Hepatocyte (in vitro differentiated cells): ENCODE results near the gene SEMA6C. TPM values are rescaled to one million over a fixed set of nuclear protein-coding genes. Genes with fewer than 3 reads are reported as not detected.

ENCODE experiments used
- DNase-seq: peaks from one replicate; pipeline ENCODE4 v3.0.0-alpha.2; 2016; ENCODE audit warnings: low spot score
- H2AFZ ChIP-seq: fragments of 200-600 bp; sonication (generic); 2 replicates; pipeline ENCODE4 v1.6.0; 2016; ENCODE audit warnings: antibody characterized with exemption, mild to moderate bottlenecking
- H3K27ac ChIP-seq: fragments of 200-600 bp; sonication (generic); 2 replicates; pipeline ENCODE4 v1.5.1; 2016; ENCODE audit warnings: mild to moderate bottlenecking
- H3K27me3 ChIP-seq: fragments of 200-600 bp; sonication (generic); 2 replicates; pipeline ENCODE4 v1.6.1; 2016
- H3K36me3 ChIP-seq: fragments of 200-600 bp; sonication (generic); replicated peaks from 2 replicates; pipeline ENCODE4 v1.5.1; 2016; ENCODE audit warnings: low read depth; ENCODE audit not compliant: insufficient read depth
- H3K4me1 ChIP-seq: fragments of 200-600 bp; sonication (generic); 2 replicates; pipeline ENCODE4 v1.5.1; 2016; ENCODE audit warnings: mild to moderate bottlenecking, moderate library complexity; ENCODE audit not compliant: insufficient read depth
- H3K4me2 ChIP-seq: fragments of 200-600 bp; sonication (generic); 2 replicates; pipeline ENCODE4 v1.6.0; 2016
- H3K4me3 ChIP-seq: fragments of 200-600 bp; sonication (generic); 2 replicates; pipeline ENCODE4 v1.5.1; 2016; ENCODE audit warnings: mild to moderate bottlenecking
- H3K79me2 ChIP-seq: fragments of 200-600 bp; sonication (generic); 2 replicates; pipeline ENCODE4 v1.6.0; 2017; ENCODE audit warnings: mild to moderate bottlenecking
- H3K9me2 ChIP-seq: fragments of 200-600 bp; sonication (generic); replicated peaks from 2 replicates; pipeline ENCODE4 v1.6.0; 2017; ENCODE audit warnings: mild to moderate bottlenecking; ENCODE audit not compliant: insufficient read depth
- H3K9me3 ChIP-seq: fragments of 200-600 bp; sonication (generic); 2 replicates; pipeline ENCODE4 v1.5.1; 2016; ENCODE audit warnings: low read depth, mild to moderate bottlenecking
- H4K20me1 ChIP-seq: fragments of 200-600 bp; sonication (generic); 2 replicates; pipeline ENCODE4 v1.6.0; 2016; ENCODE audit warnings: mild to moderate bottlenecking; ENCODE audit not compliant: insufficient read depth, poor library complexity, severe bottlenecking
- CTCF ChIP-seq: fragments of 200-600 bp; sonication (generic); IDR thresholded peaks from 2 replicates; pipeline ENCODE4 v1.5.1; 2016; ENCODE audit warnings: antibody characterized with exemption, mild to moderate bottlenecking; ENCODE audit not compliant: poor library complexity
- EZH2 ChIP-seq: fragments of 200-600 bp; sonication (generic); IDR thresholded peaks from 2 replicates; pipeline ENCODE4 v1.6.1; 2016; ENCODE audit warnings: antibody characterized with exemption, mild to moderate bottlenecking, borderline replicate concordance
- EZH2phosphoT487 ChIP-seq: fragments of 200-600 bp; sonication (generic); IDR thresholded peaks from one replicate; pipeline ENCODE4 v1.6.1; 2018; ENCODE audit warnings: antibody characterized with exemption, mild to moderate bottlenecking, low read depth, moderate library complexity; ENCODE audit not compliant: unreplicated experiment, severe bottlenecking
- WGBS: methylation state at CpG from one replicate; pipeline ENCODE4 v1.1.6; 2016; ENCODE audit warnings: low lambda C conversion rate; ENCODE audit errors: missing lambda C conversion rate; 5-methylcytosine and 5-hydroxymethylcytosine counted together
- polyA plus RNA-seq: library from polyadenylated mRNA; unstranded; fragments of >200 nt; fragmentation: Nextera tagmentation; extraction: Ambion mirVana; gene quantifications from 2 replicates; pipeline ENCODE4 v1.2.1, GENCODE V29; 2016
- total RNA-seq: library from RNA; depleted of rRNA; stranded (reverse); fragments of >200 nt; gene quantifications from 2 replicates; pipeline ENCODE4 v1.2.3, GENCODE V29; 2014

The SEMA6C gene
- total and polyA plus RNA-seq, 2 experiments from 2014 or later, result 25.1 to 41.6 TPM

- Histone ChIP-seq H3K27ac (no peak overlapping the region), H3K9me3 (no peaks in the 10 kb centered on the region), H4K20me1 (no peaks in the 10 kb centered on the region), H3K4me2 (no peak overlapping the region), H3K27me3 (peaks cover 17% of the 10 kb centered on the region), H2AFZ (no peak overlapping the region), H3K4me1 (peaks cover 14% of the 10 kb centered on the region), H3K9me2 (no peaks in the 10 kb centered on the region), H3K79me2 (no peaks in the 10 kb centered on the region), H3K4me3 (no peak overlapping the region), H3K36me3 (no peaks in the 10 kb centered on the region)
- 61% methylated on average over 5 of the region's 6 CpGs for WGBS
- TF ChIP-seq EZH2phosphoT487 (no peak), CTCF (no peak), EZH2 (no peak)
- no peak for DNase-seq
These were observed 17.6 kb downstream of the SEMA6C start for GRCh38 chr1:151128800-151129199.

GRCh38 chr1:151124763-151125403 lies 21.5 kb downstream of the SEMA6C start:
- Histone ChIP-seq H2AFZ (no peak overlapping the region), H3K27ac (no peak overlapping the region), H3K36me3 (no peaks in the 10 kb centered on the region), H3K4me2 (no peak overlapping the region), H3K27me3 (no peaks in the 10 kb centered on the region), H3K9me2 (no peaks in the 10 kb centered on the region), H3K9me3 (no peaks in the 10 kb centered on the region), H3K4me3 (no peak overlapping the region), H3K79me2 (no peaks in the 10 kb centered on the region), H4K20me1 (no peaks in the 10 kb centered on the region), H3K4me1 (no peaks in the 10 kb centered on the region)
- 74% methylated on average over 5 of the region's 5 CpGs for WGBS
- DNase-seq, result no peak
- TF ChIP-seq EZH2 (no peak), EZH2phosphoT487 (no peak), CTCF (no peak)

- H3K9me2 ChIP-seq, result no peaks in the 10 kb centered on the region
- 96% methylated on average over 5 of the region's 5 CpGs for WGBS
- H4K20me1 ChIP-seq, result no peaks in the 10 kb centered on the region
- no peak overlapping the region for H3K4me3 ChIP-seq
- no peaks in the 10 kb centered on the region for H3K79me2 ChIP-seq
- DNase-seq, result no peak
- no peak overlapping the region for H2AFZ ChIP-seq
- no peaks in the 10 kb centered on the region for H3K9me3 ChIP-seq
- no peak overlapping the region for H3K27ac ChIP-seq
- no peak for TF ChIP-seq EZH2
- no peak for TF ChIP-seq CTCF
- TF ChIP-seq EZH2phosphoT487, result no peak
- H3K27me3 ChIP-seq, result no peaks in the 10 kb centered on the region
- H3K4me1 ChIP-seq, result no peaks in the 10 kb centered on the region
- no peaks in the 10 kb centered on the region for H3K36me3 ChIP-seq
- H3K4me2 ChIP-seq, result no peak overlapping the region
These were observed 32.6 kb downstream of the SEMA6C start for GRCh38 chr1:151113877-151114276.
